ENCODE data around the gene CNOT1. TPM values are rescaled to one million over a fixed set of nuclear protein-coding genes. Genes with fewer than 3 reads are reported as not detected.

CNOT1 gene
- total RNA-seq, 1 experiment from 2014 or later, result 273 TPM

DNA sequence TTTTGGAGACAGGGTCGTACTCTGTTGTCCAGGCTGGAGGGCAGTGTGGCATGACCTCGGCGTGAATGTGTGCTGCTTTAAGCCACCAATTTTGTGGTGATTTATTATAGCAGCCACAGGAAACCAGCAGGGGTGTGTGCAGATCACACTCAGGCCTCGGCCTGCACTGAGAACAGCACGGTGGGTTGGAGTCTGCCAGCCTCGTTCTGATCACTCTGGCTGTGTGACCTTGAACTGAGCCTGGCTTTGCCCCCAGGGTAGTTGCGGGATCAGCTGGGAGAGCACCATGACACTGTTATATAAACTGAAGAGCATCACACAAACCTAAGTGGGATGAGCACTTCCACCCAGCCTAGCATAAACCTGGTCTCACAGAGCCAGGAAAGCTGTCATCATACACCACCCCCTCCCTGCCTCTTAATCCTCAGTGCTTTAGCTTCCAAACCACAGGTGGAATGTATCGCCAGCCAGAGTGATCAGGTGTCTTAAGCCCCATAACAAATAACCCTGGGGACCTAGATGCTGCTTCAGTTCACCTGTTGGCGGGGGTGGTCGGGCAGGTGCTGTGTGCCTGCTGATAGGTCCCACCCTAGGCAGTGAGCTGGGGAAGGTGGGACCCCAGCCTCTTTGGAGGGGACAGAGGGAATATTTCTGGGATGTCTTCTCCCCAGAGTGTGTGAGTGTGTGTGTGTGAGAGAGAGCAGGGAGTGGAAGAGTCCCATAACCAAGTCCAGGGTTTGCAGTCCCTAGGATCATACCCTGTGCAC, 158.2 kb downstream of the CNOT1 start:
- in situ Hi-C loops (cut with HindIII; ENCODE audit: low sequenced_read_pairs), result no loop called here
- peak; percentile 51 for DNase-seq (ENCODE audit: low spot score)

Other genes with a start within 250 kb of the CNOT1 start
- 9.9 and 10.8 TPM in 2 replicates for gene GINS3, start 237.4 kb downstream of the CNOT1 start, total RNA-seq (2014; rRNA removed; shearing (Covaris generic))
- gene NDRG4, start 129.7 kb downstream of the CNOT1 start, total RNA-seq (2014; rRNA removed; shearing (Covaris generic)), result 9.5 and 11.8 TPM in 2 replicates
- 18.6 and 21.3 TPM in 2 replicates for gene SETD6, start 114.3 kb downstream of the CNOT1 start, total RNA-seq (2014; rRNA removed; shearing (Covaris generic))
- gene SLC38A7, start 54.9 kb upstream of the CNOT1 start, total RNA-seq (2014; rRNA removed; shearing (Covaris generic)), result 6.3 and 12.2 TPM in 2 replicates
- 88.9 and 113 TPM in 2 replicates for gene GOT2, start 104.5 kb upstream of the CNOT1 start, total RNA-seq (2014; rRNA removed; shearing (Covaris generic))